Stimulated activated CD8-positive, alpha-beta memory T cell treated with anti-CD3 and anti-CD28 coated beads, Interleukin-15, amount 100 ng/mL, for 48 hours (primary cell): Measurements from ENCODE around the gene ALDH1B1.

ENCODE experiments used
- DNase-seq, 2 donors: peaks; one replicate each; pipeline ENCODE4 v3.0.0-alpha.2; 2020; ENCODE audit warnings: low read depth in 2 of 2

The ALDH1B1 gene

DNA sequence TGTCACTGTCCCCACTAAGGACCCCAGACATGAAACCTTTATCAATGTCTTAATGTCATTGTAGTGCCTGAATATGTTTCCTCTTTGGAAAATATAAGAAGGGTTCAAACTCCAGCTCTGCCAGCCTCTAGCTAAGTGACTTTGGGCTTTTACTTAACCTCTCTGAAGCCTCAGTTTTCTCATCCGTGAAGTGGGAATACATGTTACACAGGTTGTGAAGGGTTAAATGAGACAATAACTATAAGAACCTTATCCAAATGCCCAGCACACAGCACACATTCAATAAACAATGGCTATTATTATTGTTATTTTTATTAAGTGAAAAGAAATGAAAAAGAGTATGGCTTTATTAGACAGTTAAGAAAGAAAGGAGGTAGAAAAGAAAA, 47.4 kb downstream of the ALDH1B1 start:
- no peak for DNase-seq

DNA sequence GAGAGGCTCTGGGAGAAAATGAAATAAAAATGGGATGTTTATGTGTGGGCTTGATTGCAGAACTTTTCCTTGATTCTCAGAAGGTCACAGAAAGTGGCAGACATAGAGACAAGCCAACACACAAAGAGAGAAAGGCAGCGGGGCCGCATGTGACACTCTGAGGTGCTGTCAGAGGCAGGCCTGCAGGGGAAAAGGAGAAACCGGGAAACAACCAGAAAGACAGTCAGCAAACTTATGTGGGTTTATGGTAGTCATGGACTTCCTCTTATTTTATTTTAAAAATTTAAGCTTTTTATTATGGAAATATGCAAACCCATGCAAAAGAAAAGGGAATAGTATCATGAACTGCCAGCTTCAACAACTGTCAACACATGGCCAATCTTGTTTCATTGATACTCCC, 48.0 kb downstream of the ALDH1B1 start:
- DNase-seq, result no peak

DNA sequence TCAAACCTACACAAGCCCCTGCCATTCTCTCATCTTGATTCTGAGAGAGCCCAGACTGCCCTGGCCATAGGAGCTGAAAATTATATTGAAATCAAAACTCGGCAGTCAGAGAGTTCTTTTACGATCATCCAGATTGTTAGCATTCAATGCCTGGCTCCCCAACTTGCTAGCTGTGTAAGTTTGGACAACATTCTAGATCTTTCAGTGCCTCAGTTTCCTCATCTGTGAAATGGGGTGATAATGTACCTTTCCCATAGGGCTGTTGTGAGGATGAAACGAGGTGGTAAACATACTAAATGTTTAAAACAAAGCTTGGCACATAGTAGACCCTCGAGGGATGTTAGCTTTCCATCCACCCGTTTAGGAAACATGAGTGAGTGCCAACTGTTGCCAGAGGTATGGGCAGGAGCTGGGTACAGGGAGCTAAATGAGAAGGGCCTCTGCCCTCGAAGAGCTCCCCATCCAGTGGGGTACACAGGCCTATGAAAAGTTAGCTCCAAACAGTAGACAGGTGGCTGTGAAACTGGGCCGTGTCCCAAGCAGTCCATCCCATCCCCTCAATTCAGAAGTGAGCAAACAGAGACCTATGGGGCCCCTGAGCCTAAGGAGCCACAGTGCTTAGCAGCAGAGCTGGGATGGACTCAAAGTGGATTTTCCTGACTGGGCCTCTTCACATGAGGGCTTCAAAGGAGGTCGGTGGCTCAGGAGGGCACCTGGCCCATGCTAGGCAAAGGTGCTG, 49.0 kb downstream of the ALDH1B1 start:
- DNase-seq, result no peak

DNA sequence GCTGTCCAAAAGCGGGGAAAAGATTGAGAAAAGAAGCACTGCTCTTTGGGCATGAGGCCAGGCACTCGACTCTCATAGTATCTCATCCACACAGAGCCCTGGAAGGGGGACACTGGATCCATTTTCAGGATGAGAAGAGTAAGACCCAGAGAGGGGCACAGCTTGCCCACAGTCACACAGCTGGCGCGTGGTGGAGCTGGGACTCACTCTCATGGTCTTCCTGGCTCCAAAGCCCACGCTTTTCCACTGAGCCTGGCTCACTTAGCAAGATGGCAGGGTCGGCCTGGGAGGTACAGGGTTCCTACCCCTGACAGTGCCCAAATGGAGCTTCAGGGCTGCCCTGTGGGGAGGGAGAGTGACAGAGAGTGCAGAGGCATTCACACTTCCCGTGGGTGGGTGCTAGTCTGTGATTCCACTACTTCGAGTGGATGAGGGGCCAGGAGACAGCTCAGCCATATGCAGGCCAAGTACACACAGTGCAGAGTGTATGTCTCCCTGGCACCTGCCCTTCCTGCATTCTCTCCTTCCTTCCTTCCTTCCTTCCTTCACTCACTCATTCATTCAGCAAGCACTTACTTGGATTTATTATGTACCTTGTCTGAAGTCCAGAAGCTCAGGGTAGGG, 50.1 kb downstream of the ALDH1B1 start:
- DNase-seq, result no peak

DNA sequence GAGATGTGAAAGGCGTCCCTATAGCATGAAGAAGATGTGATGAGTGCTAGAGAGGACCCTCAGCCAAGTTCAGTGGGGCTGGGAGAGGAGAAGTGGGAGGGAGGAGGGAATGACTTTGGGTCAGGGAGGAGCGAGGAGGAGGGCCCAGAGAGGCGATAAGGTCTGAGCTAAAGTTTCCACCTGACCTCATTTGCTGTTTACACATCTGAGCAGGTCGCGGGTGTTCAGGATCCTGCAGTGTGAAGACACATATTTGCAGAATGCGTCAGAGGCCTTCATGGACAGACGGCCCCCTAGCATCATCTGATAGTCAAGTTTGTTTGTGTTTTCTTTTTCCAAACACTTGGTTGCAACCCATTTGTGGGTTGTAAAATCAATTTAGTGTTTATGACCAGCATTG, 50.7 kb downstream of the ALDH1B1 start:
- no peak for DNase-seq

DNA sequence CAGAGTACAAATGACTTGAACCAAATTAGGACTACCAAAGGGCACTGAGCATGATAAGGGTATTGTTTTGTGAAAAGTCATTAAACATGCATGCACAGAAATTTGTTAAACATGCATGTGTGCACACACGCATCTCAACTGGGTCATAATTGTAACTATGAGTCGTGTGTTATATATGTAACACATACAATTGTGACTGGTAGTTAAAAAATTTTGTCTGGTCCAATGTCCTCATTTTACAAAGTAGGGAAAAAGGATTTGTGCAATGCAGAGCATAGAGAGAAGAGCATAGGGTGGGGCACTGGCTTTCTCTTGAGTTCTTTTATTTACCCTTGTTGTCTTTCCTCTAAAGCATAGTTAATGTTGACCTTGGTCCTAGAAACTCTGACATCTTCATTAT, 51.1 kb downstream of the ALDH1B1 start:
- DNase-seq, result no peak

DNA sequence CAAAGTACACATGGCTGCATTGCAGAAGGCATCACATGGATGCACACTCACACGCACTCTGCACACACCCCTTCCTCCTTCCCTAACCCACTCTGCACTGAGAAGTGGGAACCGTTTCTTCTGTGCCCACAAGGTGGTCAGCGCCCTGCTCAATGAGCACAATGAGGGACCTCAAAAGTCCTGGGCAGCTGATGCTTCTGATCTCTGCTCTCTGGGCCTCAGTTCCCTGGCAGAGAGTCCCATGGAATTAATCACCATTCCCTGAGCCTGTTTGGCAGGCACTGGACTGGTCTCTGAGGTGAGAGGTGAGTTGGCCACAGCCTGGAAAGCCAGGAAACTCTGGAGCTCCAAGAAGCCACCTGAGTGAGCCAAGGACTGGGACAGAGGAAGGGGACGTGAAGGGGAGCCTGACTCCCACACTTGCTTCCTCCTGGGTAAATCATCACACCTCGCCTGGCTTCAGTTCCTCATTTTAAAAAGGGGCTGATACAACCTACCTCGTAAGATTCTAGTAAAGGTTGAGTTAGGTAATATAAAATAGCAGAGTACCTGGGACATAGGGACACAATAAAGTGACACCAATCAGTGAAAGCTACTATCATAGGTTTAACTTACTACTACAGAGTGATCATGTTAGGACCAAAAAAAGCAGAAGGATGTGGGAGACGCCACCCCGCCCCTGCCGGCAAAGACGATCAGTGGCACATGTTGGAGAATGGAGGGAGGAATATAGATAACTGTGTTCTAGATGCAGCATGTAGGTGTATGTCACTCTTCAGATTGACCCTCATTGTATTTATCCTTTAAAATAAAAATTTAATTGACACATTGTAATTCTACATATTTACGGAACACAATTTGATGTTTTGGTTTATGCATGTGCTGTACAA, 52.9 kb downstream of the ALDH1B1 start:
- no peak for DNase-seq

DNA sequence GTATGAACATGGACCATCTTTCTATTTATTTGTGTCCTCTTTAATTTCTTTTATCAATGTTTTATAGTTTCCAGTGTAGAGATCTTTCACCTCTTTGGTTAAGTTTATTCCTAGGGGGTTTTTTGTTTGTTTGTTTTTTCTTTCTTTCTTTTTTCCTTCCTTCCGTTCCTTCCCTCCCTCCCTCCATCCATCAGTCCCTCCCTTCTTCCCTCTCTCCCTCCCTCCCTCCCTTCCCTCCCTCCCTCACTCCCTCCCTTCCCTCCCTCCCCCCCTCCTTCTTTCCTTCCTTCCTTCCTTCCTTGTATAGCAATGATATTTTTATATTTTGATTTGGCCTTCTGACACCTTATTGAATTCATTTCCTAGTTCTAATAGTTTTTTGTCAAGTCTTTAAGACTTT, 55.2 kb downstream of the ALDH1B1 start:
- no peak for DNase-seq
